CD4-positive, alpha-beta T cell (primary cell): Measurements from ENCODE around the gene DENND1A. TPM values are rescaled to one million over a fixed set of nuclear protein-coding genes. Genes with fewer than 3 reads are reported as not detected.

Source experiments
- ATAC-seq: fragments of 200-7000 bp; cut with Tn5 transposase; one replicate; pipeline ENCODE4 v1.10.0; 2022; ENCODE audit warnings: mild to moderate bottlenecking; ENCODE audit not compliant: poor library complexity
- CTCF ChIA-PET: fragments of 350-600 bp; sonication (Branson Sonifier 250); formaldehyde crosslinking; loops from one replicate; lab custom pipeline; 2021; ENCODE audit warnings: antibody characterized with exemption, inconsistent platforms; lab: Charles Lee
- POLR2A ChIA-PET: fragments of 350-600 bp; sonication (Branson Sonifier 250); formaldehyde crosslinking; loops from one replicate; lab custom pipeline; 2021; ENCODE audit warnings: antibody characterized with exemption, inconsistent platforms; lab: Charles Lee
- DNase-seq, 14 experiments: peaks; one replicate each; pipeline ENCODE4 v3.0.0-alpha.2; 2013 to 2020; ENCODE audit warnings: mixed read lengths in 2 of 14
- H3K27ac ChIP-seq, 2 donors: one replicate each; pipeline versions ENCODE4 v1.5.1 to v1.7.0; 2013; ENCODE audit warnings: low read length in 2 of 2, low read depth in 1 of 2, mild to moderate bottlenecking in 1 of 2
- H3K27me3 ChIP-seq, 2 experiments: 1 replicate in 1 of 2; 2 replicates in 1 of 2; pipeline versions ENCODE4 v1.6.1 to v1.7.0; 2013; ENCODE audit warnings: low read length in 2 of 2, control low read depth in 1 of 2, mild to moderate bottlenecking in 1 of 2, moderate library complexity in 1 of 2; ENCODE audit not compliant: insufficient read depth in 2 of 2, control insufficient read depth in 1 of 2
- H3K36me3 ChIP-seq: one replicate; pipeline ENCODE4 v1.6.1; 2013; ENCODE audit warnings: low read length, control low read depth; ENCODE audit not compliant: insufficient read depth
- H3K4me1 ChIP-seq: one replicate; pipeline ENCODE4 v1.6.1; 2013; ENCODE audit warnings: low read length, control low read depth; ENCODE audit not compliant: insufficient read depth
- H3K4me3 ChIP-seq: one replicate; pipeline ENCODE4 v1.5.1; 2013; ENCODE audit warnings: mild to moderate bottlenecking, low read length, moderate library complexity
- H3K9me3 ChIP-seq, 2 experiments: 1 replicate in 1 of 2; 2 replicates in 1 of 2; pipeline versions ENCODE4 v1.6.1 to v1.7.0; 2013; ENCODE audit warnings: low read length in 2 of 2, mild to moderate bottlenecking in 2 of 2, control low read depth in 1 of 2, moderate library complexity in 1 of 2; ENCODE audit not compliant: control insufficient read depth in 1 of 2, insufficient read depth in 1 of 2
- H3K27ac Mint-ChIP-seq: one replicate; pipeline ENCODE4 v1.8.0; 2020; ENCODE audit warnings: mixed read lengths
- H3K27me3 Mint-ChIP-seq: one replicate; pipeline ENCODE4 v1.8.0; 2021; ENCODE audit warnings: mixed read lengths
- H3K36me3 Mint-ChIP-seq: one replicate; pipeline ENCODE4 v1.8.0; 2021; ENCODE audit warnings: low read depth, mixed read lengths
- H3K4me1 Mint-ChIP-seq: one replicate; pipeline ENCODE4 v1.8.0; 2021; ENCODE audit warnings: low read depth, mixed read lengths
- H3K4me3 Mint-ChIP-seq: one replicate; pipeline ENCODE4 v1.8.0; 2020; ENCODE audit warnings: mild to moderate bottlenecking, mixed read lengths
- H3K9me3 Mint-ChIP-seq: one replicate; pipeline ENCODE4 v1.8.0; 2020; ENCODE audit warnings: mixed read lengths
- CTCF ChIP-seq: fragments of 200-600 bp; IDR thresholded peaks from one replicate; pipeline ENCODE4 v1.8.0; 2022; ENCODE audit warnings: antibody characterized with exemption, mild to moderate bottlenecking
- intact Hi-C, 2 experiments: fragments of 100-400 bp; cut with DNase I in 1 of 2; cut with micrococcal nuclease in 1 of 2; formaldehyde crosslinking; loops; one replicate each; pipeline versions ENCODE4 v1.15.1 to v1.9.0; 2023 to 2025; cut with DNase I, micrococcal nuclease
- total RNA-seq, 174 experiments: library from RNA in 2 of 174; stranded (reverse) in 2 of 174; gene quantifications; one replicate each; pipeline ENCODE4 v1.2.3 and lab custom pipeline; 2021 to 2026

Gene DENND1A
- total RNA-seq, 2 experiments from 2014 or later = 20.0 to 20.6 TPM

GRCh38 chr9:123537809-123538208, 392.1 kb downstream of the DENND1A start:
- H3K4me1 ChIP-seq = no peaks in the 10 kb centered on the region
- Mint-ChIP-seq H3K27ac (no peak overlapping the region), H3K4me3 (no peak overlapping the region), H3K36me3 (peaks cover 31% of the 10 kb centered on the region), H3K4me1 (no peaks in the 10 kb centered on the region), H3K9me3 (peaks cover 5% of the 10 kb centered on the region), H3K27me3 (no peaks in the 10 kb centered on the region)
- CTCF ChIA-PET = no interaction called here
- H3K4me3 ChIP-seq = no peak overlapping the region
- no peak for TF ChIP-seq CTCF
- DNase-seq = no peak
- no peak overlapping the region for H3K27ac ChIP-seq
- intact Hi-C loops = no loop called here
- POLR2A ChIA-PET = no interaction called here
- H3K36me3 ChIP-seq = no peaks in the 10 kb centered on the region
- H3K27me3 ChIP-seq = no peaks in the 10 kb centered on the region
- ATAC-seq = no peak
- no peaks in the 10 kb centered on the region for H3K9me3 ChIP-seq

- POLR2A ChIA-PET = interaction anchor here (0.7 kb wide), 1 partner anchor 83 kb away, joined by 4 read pairs; no protein-coding TSS in a partner anchor
- Mint-ChIP-seq H3K4me3 (no peak overlapping the region), H3K4me1 (no peaks in the 10 kb centered on the region), H3K9me3 (peaks cover 5% of the 10 kb centered on the region), H3K27me3 (no peaks in the 10 kb centered on the region), H3K27ac (no peak overlapping the region), H3K36me3 (peaks cover 44% of the 10 kb centered on the region)
- H3K27ac ChIP-seq = no peak overlapping the region
- no peak for DNase-seq
- CTCF ChIA-PET = no interaction called here
- ATAC-seq = no peak
- TF ChIP-seq CTCF = no peak
- no peak overlapping the region for H3K4me3 ChIP-seq
- no peaks in the 10 kb centered on the region for H3K36me3 ChIP-seq
- intact Hi-C loops = no loop called here
- H3K27me3 ChIP-seq = no peaks in the 10 kb centered on the region
- H3K4me1 ChIP-seq = no peaks in the 10 kb centered on the region
- no peaks in the 10 kb centered on the region for H3K9me3 ChIP-seq
Measured at GRCh38 chr9:123536455-123536868, 393.5 kb downstream of the DENND1A start.

- Histone ChIP-seq H3K4me1 (no peaks in the 10 kb centered on the region), H3K27me3 (no peaks in the 10 kb centered on the region), H3K4me3 (no peak overlapping the region), H3K9me3 (no peaks in the 10 kb centered on the region), H3K27ac (no peak overlapping the region), H3K36me3 (no peaks in the 10 kb centered on the region)
- ChIA-PET POLR2A (no interaction called here), CTCF (no interaction called here)
- Mint-ChIP-seq H3K36me3 (peaks cover 61% of the 10 kb centered on the region), H3K4me3 (no peak overlapping the region), H3K27me3 (no peaks in the 10 kb centered on the region), H3K27ac (no peak overlapping the region), H3K9me3 (peaks cover 10% of the 10 kb centered on the region), H3K4me1 (no peaks in the 10 kb centered on the region)
- intact Hi-C loops = no loop called here
- ATAC-seq = no peak
- no peak for TF ChIP-seq CTCF
- no peak for DNase-seq
Measured at GRCh38 chr9:123534336-123534735, 395.6 kb downstream of the DENND1A start.
